ENCODE measurements around the gene TTBK1.

The TTBK1 gene

GRCh38 chr6:43283905-43284304 is 40.6 kb downstream of the TTBK1 start:
- Histone ChIP-seq H3K4me2 (peak overlapping the region in 2 of 11 experiments; percentile 48 to 68; a peak in 2 of 22 replicates), H3K27me3 (peaks cover 11 to 25% (median 20%) of the 10 kb centered on the region in 11 experiments; a peak in 20 of 22 replicates), H3K4me3 (no peak overlapping the region), H3K36me3 (no peaks in the 10 kb centered on the region), H3K9ac (no peak overlapping the region; a peak in 1 of 22 replicates), H3K27ac (no peak overlapping the region), H3K9me3 (replicated peaks in 1 of 11) (no peaks in the 10 kb centered on the region), H4K20me1 (no peaks in the 10 kb centered on the region), H3K4me1 (peaks cover 34 to 56% (median 45%) of the 10 kb centered on the region in 10 experiments)
- no peak for TF ChIP-seq Cebpa-rat (IDR thresholded peaks at IDR 0.05)

GRCh38 chr6:43284991-43285781 is 41.9 kb downstream of the TTBK1 start:
- TF ChIP-seq Cebpa-rat (IDR thresholded peaks at IDR 0.05), result no peak
- Histone ChIP-seq H3K4me2 (peak overlapping the region in 5 of 11 experiments; percentile 76 to 91 (median 84); a peak in 5 of 22 replicates), H4K20me1 (no peaks in the 10 kb centered on the region)

GRCh38 chr6:43285832-43286231 is 42.6 kb downstream of the TTBK1 start:
- Histone ChIP-seq H3K9me3 (replicated peaks in 1 of 11) (no peaks in the 10 kb centered on the region), H3K4me1 (peaks cover 34 to 59% (median 47%) of the 10 kb centered on the region in 10 experiments), H3K36me3 (no peaks in the 10 kb centered on the region), H3K9ac (no peak overlapping the region), H3K4me3 (no peak overlapping the region), H3K27ac (no peak overlapping the region), H3K27me3 (peaks cover 11 to 25% (median 19%) of the 10 kb centered on the region in 11 experiments; a peak in 20 of 22 replicates), H3K4me2 (peak overlapping the region; percentile 65 to 93 (median 85)), H4K20me1 (no peaks in the 10 kb centered on the region)
- TF ChIP-seq Cebpa-rat (IDR thresholded peaks at IDR 0.05), result no peak

More at GRCh38 chr6:43284991-43285781, 41.9 kb downstream of the TTBK1 start:
- H3K4me1 ChIP-seq, result peaks cover 34 to 59% (median 47%) of the 10 kb centered on the region in 10 experiments
- no peaks in the 10 kb centered on the region for H3K36me3 ChIP-seq
- H3K9ac ChIP-seq, result no peak overlapping the region
- H3K9me3 ChIP-seq (replicated peaks in 1 of 11), result no peaks in the 10 kb centered on the region
- no peak overlapping the region for H3K4me3 ChIP-seq
- peaks cover 11 to 25% (median 19%) of the 10 kb centered on the region in 11 experiments; a peak in 20 of 22 replicates for H3K27me3 ChIP-seq
- no peak overlapping the region for H3K27ac ChIP-seq

- H3K4me2 ChIP-seq, result peak overlapping the region; percentile 65 to 93 (median 85)
- no peaks in the 10 kb centered on the region for H3K36me3 ChIP-seq
- H3K4me1 ChIP-seq, result peaks cover 34 to 59% (median 47%) of the 10 kb centered on the region in 10 experiments
- H3K9ac ChIP-seq, result peak overlapping the region in 6 of 11 experiments; percentile 27 to 55 (median 46); a peak in 4 of 22 replicates
- peaks cover 11 to 25% (median 19%) of the 10 kb centered on the region in 11 experiments; a peak in 20 of 22 replicates for H3K27me3 ChIP-seq
- TF ChIP-seq Cebpa-rat (IDR thresholded peaks at IDR 0.05), result no peak
- no peaks in the 10 kb centered on the region for H3K9me3 ChIP-seq (replicated peaks in 1 of 11)
- no peaks in the 10 kb centered on the region for H4K20me1 ChIP-seq
- no peak overlapping the region for H3K4me3 ChIP-seq
- peak overlapping the region in 7 of 11 experiments; percentile 45 to 67 (median 60); a peak in 10 of 22 replicates for H3K27ac ChIP-seq
Measured at GRCh38 chr6:43286456-43286979, 43.2 kb downstream of the TTBK1 start.

- no peak for TF ChIP-seq Cebpa-rat (IDR thresholded peaks at IDR 0.05)
- Histone ChIP-seq H3K9ac (peak overlapping the region in 7 of 11 experiments; percentile 27 to 55 (median 47); a peak in 13 of 22 replicates), H3K9me3 (replicated peaks in 1 of 11) (no peaks in the 10 kb centered on the region), H3K4me2 (peak overlapping the region; percentile 65 to 93 (median 85)), H3K36me3 (no peaks in the 10 kb centered on the region), H3K4me1 (peaks cover 34 to 55% (median 46%) of the 10 kb centered on the region in 10 experiments), H4K20me1 (no peaks in the 10 kb centered on the region), H3K27me3 (peaks cover 11 to 25% (median 19%) of the 10 kb centered on the region in 11 experiments; a peak in 20 of 22 replicates), H3K4me3 (no peak overlapping the region), H3K27ac (peak overlapping the region in 9 of 11 experiments; percentile 32 to 67 (median 58); a peak in 18 of 22 replicates)
Measured at GRCh38 chr6:43286980-43287716, 43.9 kb downstream of the TTBK1 start.

GRCh38 chr6:43287717-43288679 is 44.7 kb downstream of the TTBK1 start:
- Histone ChIP-seq H3K27ac (peak overlapping the region in 9 of 11 experiments; percentile 8 to 62 (median 54); a peak in 14 of 22 replicates), H3K9me3 (replicated peaks in 1 of 11) (no peaks in the 10 kb centered on the region), H3K4me2 (peak overlapping the region; percentile 65 to 93 (median 85)), H3K4me3 (no peak overlapping the region), H4K20me1 (no peaks in the 10 kb centered on the region), H3K4me1 (peaks cover 30 to 47% (median 39%) of the 10 kb centered on the region in 10 experiments), H3K9ac (peak overlapping the region in 5 of 11 experiments; percentile 1 to 51 (median 45); a peak in 11 of 22 replicates), H3K36me3 (no peaks in the 10 kb centered on the region), H3K27me3 (peaks cover 11 to 25% (median 19%) of the 10 kb centered on the region in 11 experiments; a peak in 20 of 22 replicates)
- no peak for TF ChIP-seq Cebpa-rat (IDR thresholded peaks at IDR 0.05)

- H3K4me3 ChIP-seq, result no peak overlapping the region
- TF ChIP-seq Cebpa-rat (IDR thresholded peaks at IDR 0.05), result no peak
- no peaks in the 10 kb centered on the region for H3K9me3 ChIP-seq (replicated peaks in 1 of 11)
- peaks cover 6 to 13% (median 8%) of the 10 kb centered on the region in 11 experiments; a peak in 20 of 22 replicates for H3K27me3 ChIP-seq
- no peaks in the 10 kb centered on the region for H3K36me3 ChIP-seq
- no peak overlapping the region for H3K9ac ChIP-seq
- no peak overlapping the region for H3K27ac ChIP-seq
- H3K4me2 ChIP-seq, result no peak overlapping the region
- peaks cover 23 to 38% (median 35%) of the 10 kb centered on the region in 10 experiments for H3K4me1 ChIP-seq
- no peaks in the 10 kb centered on the region for H4K20me1 ChIP-seq
Measured at GRCh38 chr6:43290339-43290904, 47.1 kb downstream of the TTBK1 start.

All from BLaER1 treated with 17β-estradiol and CSF1 and Interleukin-3, amounts not matched to agents 10 nM and 100 nM (cell line).